ENCODE results near the gene TMEM167B.
A peak's percentile ranks its signal among the peaks of the same experiment; 100 is the strongest.

TMEM167B gene

DNA sequence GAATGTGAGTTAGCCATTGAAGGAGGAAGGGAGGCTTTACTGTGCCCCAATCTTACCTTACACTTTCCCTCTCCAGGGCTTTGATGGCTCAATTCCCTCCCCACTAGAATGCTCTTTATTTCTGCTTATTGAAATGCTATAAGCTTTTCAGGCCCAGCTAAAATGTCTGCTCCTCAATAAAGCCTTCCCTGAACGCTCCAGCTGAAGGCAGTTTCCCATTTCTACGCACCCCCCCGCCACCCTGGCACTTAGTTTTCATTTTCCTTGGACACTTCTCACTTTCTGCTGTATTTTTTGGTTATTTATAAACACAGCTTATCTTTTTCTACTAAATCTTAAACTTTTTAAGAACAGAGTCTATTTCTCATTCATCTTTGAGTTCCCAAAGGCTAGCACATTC, 7.1 kb upstream of the TMEM167B start:
- DNase-seq, result no peak

DNA sequence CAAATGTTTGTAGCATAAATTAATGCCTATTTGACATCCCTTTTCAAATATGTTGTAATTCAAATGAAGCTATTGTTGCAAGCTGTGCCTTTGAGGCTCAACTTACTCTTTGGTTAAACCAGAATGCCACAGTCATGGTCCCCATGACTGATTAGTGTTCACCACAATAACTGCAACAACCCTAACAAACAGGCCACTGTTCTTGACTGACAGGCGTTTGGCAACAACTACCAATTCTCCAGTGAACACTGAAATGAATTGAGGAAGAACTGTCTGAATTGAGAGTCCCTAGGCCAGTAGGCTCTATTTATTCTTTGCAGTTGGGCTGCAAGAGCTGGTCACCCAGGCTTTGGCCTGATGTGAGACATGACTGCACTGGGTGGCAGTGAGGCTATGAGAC, 6.6 kb upstream of the TMEM167B start:
- DNase-seq, result no peak

DNA sequence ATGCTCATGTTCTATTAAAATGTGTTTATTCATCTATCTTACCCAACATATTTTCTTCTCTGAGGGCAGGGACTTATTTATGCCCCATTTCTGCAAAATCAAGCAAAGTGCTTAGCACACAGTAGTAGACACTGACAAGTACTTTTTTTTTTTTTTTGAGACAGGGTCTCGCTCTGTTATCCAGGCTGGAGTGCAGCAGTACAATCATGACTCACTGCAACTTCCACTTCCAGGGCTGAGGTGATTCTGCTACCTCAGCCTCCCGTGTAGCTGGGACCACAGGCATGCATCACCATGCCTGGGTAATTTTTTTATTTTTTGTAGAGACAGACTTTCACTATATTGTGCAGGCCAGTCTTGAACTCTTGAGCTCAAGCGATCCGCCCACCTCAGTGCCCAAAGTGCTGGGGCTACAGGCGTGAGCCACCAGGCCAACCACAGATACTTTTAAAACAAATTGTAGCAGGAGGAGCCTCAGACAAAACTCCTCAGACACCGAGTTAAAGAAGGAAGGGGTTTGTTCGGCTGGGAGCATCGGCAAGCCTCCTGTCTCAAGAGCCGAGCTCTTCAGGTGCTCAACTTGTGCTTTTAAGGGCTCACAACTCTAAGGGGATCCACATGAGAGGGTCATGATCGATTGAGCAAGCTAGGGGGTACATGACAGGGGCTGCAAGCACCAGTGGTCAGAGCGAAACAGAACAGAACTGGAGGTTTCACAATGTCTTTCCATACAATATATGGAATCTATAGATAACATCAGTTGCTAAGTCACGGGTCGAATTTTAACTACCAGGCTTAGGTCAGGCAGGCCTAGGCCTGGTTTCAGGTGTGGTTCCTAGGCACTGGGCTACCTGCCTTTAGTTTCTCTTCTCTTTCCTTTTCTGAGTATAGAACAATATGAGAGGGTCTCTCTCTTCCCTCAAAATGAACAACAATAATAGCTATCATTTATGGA, 5.7 kb upstream of the TMEM167B start:
- DNase-seq, result no peak

DNA sequence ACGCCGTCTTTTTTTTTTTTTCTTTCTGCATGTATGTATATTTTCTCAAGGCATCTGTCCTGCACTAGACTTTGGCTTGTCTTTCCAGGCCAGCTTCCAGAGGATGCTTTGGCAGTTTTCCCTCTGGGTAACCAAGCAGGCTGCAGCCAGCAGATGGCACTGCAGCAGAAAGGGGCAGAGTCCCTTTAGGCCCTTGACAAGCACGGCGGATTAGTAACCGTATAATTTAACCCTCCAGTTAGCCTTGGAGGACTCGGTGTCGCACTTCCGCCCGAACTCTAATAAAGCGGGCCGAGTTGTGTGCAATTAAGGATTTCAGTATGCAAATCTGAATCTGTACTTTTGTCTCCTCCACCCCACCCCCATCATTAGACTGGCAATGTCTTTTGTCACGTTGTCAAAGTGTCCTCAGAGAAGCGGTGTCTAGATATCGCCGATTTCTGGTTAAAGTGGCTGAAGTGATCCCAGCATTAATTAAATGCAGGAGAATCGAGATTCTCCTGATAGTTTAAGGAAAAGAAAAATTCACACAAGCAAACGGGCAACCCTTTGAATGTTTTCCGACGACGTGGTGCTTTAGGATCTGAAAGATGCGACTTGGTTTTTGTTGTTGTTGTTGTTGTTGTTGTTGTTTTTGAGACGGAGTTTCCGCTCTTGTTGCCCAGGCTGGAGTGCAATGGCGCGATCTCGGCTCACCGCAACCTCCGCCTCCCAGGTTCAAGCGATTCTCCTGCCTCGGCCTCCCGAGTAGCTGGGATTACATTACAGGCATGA, 1.1 kb upstream of the TMEM167B start:
- peak; percentile 25 for DNase-seq

DNA sequence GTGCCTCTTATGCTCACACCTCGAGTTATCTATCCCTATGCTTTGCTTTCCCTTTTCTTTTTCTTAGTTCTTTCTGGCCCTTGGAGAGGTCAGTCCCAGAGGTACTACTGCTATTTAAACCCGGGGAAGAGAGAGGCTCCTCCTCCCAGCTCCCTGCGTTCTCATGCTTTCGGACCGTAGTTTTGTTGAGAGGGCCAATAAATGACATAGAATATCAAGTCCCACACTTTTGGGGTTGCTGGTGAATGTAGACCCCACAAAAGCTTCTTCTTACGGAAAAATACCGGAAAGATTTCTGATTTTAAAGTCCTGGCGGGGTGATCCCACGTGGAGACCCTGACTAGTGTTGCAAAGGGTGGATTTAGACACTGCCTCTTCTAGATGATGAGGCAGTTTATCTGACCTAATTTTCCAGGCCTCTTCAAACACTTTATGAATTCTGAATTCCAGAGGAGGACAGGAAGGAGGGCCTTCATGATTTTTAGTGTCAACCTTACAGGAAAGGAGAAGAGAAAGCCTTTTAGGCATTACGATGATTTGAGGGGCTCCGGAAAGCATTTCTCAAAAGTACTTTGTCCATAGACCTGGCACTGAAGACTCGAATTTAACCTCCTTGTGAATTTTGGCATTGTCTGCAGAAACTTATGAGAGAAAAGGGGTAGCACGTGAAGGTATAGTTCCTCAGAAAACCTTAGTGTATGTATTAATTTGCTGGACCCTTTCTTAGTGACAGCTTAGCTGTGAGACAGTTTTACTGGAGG, 694 bp downstream of the TMEM167B start:
- DNase-seq, result no peak

DNA sequence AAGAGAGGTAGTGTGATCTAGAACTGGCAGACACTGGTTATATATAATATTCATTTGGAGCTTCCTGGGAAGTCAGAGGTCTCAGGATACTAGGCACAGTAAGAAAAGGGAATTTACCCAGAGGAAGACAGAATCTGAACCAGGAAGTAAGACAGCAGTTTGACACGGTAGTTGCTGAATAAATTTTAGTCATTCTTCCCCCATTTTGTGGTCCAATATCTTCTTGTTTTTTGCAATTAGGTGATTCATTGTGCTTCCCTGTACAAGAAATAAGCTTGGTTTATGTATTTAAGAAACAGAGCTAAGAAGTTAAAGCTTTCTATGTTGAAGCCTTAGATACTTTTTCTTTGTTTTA, 1.3 kb downstream of the TMEM167B start:
- no peak for DNase-seq

DNA sequence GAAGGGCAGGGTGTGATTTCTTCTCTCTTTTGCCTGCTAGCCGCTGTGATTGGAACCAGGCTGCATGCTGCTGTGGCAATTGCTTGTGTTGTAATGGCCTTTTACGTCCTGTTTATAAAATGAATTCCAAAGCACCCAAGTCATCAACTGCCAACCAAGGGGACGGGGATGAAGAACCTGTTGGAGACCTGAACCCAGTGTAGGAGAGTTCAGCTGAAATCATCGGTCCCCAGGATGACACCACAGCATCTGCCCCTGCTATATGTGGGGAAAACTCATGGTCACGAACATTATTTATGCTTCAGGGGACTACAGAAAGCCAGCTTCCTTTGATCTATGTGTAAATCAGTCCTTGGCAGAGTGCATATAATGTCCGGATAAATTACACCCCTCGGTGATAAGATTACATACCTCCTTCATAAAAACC, 3.8 kb downstream of the TMEM167B start:
- no peak for DNase-seq

DNA sequence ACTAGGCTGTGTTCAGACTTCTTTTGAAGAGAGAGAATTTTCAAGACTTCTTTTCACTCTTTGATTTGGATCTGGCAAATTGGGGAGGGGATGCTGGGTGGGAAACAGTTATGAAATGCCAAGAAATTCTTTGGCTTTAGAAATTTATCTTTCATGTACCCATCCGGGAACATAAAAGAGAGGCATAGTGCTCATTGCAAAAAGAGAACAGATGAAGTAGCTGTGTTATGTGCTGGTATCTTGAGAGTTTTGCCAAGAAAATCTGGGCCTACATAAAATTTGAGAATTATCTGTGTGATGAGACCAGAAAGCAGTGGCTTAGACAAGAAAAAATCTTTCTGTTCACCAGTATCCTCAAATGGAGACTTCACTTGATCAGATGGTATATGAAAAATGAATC, 4.3 kb downstream of the TMEM167B start:
- no peak for DNase-seq

DNA sequence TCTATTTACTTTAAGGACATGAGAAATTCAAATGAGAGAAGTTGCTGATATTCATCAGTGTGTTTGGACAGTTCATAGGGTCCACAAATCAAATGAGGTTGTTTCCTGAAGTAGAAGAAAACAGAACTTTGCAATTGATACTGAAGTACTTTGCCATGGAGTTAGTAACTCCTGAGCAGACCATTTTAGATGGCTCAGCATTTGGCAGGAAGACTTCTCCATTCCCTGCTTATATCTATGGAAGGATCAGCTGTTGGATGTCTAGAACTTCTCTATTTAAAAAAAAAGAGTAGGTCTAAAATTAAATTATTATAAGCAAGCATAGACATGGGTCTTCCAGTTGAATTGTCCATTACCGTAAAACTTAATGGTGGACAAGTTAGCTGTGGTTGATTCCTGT, 5.1 kb downstream of the TMEM167B start:
- no peak for DNase-seq

DNA sequence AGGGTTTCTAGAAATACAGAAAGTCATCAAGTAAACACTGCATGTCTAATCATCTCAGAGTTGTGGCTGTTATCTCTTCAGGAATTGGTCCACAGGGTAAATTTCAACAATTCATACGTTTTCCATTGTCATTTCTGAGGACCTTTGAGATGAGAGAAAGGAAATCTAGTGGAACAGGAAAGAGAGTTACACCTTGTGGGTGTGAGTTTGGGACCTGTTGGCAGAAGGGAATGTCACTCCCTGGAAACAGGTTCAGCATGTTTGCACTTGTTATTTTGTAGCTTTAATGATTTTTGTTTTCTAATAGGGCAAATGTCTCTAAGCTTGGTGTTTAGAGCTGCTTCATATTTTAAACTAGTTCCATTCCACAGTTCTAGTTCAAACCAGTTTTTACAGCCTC, 5.6 kb downstream of the TMEM167B start:
- DNase-seq, result no peak

DNA sequence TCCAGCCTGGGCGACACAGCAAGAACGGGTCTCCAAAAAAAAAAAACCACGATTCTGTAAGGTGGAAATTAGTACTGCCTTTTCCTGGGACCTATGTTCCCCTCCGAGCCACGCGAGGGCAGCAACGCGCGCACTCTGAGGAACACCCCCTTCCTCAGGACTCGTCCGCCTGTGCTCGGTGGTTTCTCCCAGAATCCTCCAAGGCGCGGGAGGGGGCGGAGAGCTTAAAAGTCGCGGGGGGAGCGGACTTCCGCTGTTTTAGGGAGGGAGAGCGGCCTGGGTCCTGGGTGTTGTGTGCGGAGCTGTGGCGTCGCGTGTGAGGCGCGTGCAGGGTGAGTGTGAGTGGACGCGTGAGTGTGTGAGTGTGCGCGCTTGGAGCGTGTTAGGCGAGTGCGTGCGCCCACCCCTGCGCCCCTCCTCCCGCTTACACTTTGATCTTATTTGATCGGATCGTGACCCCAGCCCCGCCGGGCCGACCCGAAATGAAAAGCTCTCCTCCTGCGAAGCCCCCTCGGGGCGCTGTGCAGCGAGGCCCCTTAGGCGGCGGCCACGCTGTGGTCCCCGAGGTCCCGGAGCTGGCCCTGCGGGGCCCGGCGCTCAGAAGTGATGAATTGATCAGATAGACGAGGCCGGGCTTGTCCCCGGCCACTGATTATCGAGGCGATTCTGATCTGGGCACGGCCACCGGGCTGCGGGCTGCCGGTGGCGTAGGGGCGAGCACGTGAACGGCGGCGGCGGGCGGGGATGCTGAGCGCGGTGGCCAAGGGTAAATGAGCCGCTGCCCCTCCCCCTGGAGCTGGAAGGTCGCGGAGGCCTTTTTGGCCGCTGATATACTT, 9.6 kb downstream of the TMEM167B start:
- peak; percentile 98 for DNase-seq

DNA sequence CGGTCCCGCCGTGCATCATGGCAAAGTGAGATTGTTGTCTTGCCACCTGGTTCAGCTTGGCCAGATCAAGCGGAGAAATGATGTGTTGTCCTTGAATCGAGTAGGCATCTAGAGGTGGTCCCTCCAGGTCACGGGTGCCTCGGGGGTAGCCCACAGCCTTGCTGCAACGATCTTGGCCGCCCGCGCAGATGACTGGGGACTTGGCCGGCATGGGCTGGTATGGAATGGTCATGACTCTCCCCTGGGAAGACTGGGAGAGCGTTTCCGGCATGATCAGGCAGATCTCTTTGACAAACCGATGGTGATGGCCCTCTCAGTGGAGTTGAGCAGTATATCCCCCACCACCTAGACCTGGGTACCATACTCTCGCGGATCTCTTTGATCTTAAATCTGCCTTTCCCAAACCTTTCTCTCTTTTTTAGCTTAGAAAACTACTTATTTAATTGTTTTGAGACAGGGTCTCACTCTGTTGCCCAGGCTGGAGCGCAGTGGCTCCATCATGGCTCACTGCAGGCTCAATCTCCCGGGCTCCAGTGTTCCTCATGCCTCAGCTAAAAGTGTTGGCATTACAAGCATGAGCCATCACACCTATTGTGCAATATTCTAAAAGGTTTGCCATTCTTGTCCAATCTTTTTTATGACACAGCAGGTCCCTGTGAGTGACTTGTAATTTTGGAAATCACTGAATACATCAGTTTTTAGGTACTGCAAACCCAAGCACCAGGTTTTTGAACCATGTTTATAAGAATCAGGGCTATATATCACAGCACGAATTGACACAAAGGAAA, 14.0 kb downstream of the TMEM167B start:
- DNase-seq, result no peak

DNA sequence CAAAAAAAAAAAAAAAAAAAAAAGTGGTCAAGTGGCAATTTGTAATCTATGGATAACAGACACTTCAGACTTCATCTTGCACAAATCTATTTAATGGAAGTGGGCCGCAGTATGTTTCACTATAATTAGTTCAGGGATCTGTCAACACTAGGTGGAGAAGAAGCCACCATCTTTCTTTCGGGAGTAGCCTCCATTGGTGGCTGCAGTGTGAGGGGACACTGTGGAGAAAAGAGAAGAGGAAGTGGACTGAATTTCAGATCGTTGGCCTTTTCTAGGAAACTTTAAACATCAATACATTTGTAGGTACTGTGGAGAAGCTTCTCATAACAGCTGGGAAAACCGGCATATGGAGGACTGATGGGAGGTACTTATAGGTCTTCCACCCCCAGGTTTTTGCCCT, 15.3 kb downstream of the TMEM167B start:
- DNase-seq, result no peak

DNA sequence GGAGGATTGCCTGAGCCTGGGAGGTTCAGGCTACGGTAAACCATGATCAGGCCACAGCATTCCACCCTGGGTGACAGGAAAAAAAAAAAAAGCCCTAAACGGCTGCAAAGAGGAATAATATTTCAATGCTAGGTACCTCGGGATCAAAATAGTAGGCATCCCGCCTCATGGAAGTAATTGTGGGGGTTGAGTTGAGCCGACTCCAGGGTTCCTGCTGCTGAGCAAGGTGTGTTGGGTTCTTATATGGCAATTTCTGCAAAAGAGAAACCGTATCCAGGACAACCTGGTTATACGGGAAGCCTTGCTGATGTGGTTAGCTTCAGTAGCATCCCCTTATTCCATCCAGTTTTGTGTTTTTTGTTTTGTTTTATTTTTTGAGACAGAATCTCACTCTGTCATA, 17.2 kb downstream of the TMEM167B start:
- no peak for DNase-seq

DNA sequence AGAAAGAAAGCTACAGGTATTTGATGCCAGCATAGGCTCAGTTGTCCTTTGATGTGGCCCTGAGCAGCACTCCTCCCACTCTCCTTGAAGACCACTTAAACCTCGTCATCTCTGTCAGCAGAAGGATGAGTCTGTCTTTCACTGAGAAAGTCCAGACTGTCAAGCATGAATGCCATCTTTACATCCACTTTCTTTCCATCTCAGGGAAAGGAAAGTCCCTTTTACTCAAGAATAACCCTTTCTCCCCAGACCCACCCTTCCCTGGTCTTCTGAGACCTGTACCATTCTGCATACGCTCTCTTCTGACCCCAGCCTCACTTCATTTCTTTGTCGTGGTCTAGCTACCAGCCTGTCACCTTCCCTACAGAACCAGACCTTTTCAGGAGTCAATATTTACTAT, 19.3 kb downstream of the TMEM167B start:
- no peak for DNase-seq

DNA sequence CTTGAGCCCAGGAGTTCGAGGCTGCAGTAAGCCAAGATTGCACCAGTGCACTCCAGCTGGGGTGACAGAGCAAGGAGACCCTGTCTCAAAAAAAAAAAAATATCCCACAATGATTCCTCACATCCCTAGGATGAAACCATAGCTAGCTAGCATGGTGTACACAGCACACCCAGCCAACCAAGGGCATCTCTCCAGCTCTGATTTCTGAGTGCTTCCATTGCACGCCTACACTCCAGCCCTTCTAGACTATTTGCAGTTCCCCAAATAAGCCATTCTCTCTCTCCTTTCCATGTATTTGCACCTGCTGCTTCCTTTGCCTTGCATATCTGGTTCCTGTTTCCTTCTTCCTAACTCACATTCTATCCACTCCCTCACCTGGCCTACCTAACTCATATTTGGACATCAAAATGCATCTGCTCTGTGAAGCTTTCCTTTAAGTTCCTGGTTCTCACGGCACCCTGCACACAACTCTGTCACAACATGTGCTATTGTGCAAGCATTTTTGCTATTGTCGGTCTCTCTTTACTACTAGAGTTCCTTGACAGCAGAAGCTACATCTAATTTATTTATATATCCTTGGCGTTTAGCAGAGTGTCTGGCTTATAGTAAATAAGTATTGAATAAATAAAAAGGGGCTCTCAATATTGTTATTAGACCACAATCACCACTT, 21.0 kb downstream of the TMEM167B start:
- DNase-seq, result no peak

DNA sequence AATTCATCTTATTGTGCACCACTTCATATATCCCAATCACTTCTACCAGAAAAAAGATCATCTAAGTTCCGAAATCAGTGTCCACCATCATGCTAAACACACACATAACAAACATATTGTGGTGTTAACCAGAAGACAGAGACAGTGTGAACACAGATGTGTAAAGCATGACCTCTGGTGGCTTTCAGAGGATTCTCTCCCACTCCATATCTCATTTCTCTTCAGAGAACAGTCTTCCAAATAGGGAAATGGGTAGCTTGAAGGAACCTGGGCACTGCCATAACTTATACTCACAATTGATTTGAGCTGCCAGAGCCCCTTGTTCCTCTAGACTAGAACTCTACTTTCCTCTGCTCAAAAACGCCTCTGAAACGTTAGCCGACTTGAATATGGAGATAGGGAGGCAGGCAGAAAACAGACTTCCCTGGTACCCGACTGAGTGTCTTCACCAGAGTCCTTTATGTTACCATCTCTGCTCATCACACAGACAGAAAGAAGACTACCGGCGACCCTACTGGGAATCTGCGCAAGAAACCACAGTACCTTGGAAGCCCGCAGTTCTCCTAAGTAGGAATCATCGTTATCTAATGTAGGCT, 21.6 kb downstream of the TMEM167B start:
- no peak for DNase-seq

DNA sequence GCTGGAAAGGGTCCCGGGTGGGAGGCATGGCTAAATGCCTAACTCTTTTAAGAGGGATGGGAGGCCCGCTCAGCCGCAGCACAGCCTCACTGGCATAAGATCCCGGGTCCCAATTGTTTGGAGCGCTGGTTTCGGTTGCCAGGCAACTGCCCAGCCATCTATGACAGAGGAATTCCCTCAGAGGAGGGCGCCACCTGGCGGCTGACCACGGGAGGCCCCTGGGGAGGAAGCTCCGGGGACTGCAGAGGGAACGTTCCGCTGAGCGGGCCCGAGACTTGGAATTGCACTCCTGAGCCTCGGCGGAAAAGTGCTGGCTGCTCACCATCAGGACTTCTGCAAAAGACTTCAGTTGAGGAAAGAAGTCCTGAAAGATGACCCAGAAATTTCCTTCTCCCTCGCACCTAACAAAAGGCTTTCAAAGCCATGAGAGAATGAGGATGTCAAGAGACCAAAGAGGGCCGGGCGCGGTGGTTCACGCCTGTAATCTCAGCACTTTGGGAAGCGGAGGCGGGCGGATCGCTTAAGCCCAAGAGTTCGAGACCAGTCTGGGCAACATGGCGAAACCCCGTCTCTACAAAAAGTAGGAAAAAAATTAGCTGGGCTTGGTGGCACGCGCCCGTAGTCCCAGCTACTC, 22.2 kb downstream of the TMEM167B start:
- DNase-seq, result peak; percentile 86

DNA sequence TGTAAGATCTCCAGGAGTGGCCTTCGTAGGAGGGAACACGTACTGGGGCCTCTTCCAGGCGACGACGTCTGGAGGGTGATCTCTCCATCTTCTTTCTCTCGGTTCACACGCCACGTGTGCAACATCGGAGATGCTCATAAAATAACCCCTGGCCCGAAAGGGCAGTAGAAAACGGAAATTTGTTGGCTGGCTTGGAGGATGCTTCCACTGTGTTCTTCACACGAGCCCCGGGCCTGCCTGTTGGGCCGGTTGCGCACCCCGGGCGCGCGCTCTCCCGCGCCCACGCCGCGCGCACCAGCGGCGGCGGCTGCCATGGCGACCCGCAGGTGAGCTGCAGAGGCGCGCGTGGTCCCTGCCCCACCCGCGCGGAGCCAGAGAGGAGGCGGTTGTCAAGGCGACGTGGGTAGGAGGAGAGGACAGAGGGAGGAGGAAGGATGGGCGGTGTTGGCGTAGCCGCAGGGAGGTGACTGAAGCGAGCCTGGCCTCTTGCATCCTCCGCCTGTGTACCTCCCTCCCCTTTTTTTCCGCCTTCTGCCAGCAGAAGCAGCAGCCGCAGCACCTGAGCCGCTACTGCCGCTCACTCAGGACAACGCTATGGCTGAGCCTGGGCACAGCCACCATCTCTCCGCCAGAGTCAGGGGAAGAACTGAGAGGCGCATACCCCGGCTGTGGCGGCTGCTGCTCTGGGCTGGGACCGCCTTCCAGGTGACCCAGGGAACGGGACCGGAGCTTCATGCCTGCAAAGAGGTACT, 23.2 kb downstream of the TMEM167B start, which contains the start of gene ELAPOR1:
Gene ELAPOR1 (plus strand): TSS at position 526 of the 752 bp plus-strand sequence. CDS start 69 bp downstream, at position 595.
- peak; percentile 81 for DNase-seq
